WI38 (cell line): Measurements from ENCODE around the gene FBXO30.

Experiments
- H3K4me3 ChIP-seq: 2 replicates; pipeline ENCODE4 v1.5.1; 2011; ENCODE audit warnings: low read depth, mild to moderate bottlenecking, control low read depth, low read length
- TF ChIP-seq, protein P1 (sequence below): IDR thresholded peaks from 2 replicates; pipeline ENCODE4 v1.5.1; 2012; ENCODE audit warnings: low read depth, mild to moderate bottlenecking, control low read depth, low read length

The FBXO30 gene

DNA sequence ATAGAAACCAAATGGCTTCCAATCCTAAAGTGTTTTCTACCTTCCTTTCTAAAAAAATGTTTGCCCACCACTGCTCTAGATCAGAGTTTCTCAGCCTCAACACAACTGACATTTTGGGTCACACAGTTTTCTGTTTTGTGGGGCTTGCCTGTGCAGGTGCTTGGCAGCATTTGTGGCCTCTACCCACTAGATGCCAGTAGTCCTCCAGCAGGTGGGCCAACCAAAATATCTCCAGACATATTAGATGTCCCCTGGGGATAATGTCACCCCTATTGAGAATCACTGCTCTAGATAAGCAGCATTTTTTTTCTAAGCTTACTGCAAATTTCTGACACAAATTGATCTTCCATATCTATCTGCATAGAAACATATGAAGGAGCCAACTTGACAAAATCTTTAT lies 53.0 kb downstream of the FBXO30 start:
- TF ChIP-seq, protein P1, sequence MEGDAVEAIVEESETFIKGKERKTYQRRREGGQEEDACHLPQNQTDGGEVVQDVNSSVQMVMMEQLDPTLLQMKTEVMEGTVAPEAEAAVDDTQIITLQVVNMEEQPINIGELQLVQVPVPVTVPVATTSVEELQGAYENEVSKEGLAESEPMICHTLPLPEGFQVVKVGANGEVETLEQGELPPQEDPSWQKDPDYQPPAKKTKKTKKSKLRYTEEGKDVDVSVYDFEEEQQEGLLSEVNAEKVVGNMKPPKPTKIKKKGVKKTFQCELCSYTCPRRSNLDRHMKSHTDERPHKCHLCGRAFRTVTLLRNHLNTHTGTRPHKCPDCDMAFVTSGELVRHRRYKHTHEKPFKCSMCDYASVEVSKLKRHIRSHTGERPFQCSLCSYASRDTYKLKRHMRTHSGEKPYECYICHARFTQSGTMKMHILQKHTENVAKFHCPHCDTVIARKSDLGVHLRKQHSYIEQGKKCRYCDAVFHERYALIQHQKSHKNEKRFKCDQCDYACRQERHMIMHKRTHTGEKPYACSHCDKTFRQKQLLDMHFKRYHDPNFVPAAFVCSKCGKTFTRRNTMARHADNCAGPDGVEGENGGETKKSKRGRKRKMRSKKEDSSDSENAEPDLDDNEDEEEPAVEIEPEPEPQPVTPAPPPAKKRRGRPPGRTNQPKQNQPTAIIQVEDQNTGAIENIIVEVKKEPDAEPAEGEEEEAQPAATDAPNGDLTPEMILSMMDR, result no peak
- H3K4me3 ChIP-seq, result no peak overlapping the region

DNA sequence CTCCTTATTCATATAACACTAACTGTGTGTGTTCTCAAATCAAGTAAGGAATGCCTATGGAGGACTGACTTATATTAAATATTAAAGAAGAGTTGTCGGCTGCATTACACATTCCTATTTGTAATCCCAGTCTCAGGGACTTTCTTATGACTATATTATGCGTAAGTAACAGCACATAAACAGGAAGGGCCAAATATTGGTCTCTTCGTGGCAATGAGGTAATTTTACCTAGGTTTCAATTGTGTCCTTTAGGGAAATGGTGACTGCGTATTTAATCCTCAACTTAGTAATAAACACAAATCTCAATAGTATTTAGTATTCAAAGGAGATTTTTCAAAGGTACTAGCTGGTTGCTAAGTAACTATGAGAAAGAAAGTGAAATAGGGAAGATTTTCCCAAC lies 56.5 kb downstream of the FBXO30 start:
- H3K4me3 ChIP-seq, result no peak overlapping the region
- TF ChIP-seq, protein P1, result no peak

DNA sequence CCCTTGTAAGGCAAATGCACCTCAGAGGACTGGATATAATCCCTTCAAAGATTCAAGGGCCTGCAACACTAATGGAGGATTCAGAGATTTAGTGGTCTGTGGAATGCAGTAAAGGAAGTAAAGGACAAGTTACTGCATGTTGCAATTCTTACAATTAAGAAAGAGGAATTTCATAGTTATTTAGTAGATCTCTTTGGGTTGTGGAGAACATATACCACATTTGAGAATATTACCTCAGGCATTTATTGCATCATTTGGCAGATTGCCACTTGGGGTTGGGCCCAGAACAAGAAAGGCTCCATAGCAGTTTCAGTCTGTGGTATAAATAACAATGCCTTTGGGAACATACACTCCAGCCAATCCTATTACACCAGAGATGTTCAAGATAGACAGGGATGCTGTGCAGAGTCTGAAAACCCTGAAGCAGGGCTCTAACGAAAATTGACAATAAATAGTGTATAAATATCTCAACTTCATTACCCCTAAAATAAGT lies 58.4 kb downstream of the FBXO30 start:
- no peak overlapping the region for H3K4me3 ChIP-seq
- TF ChIP-seq, protein P1, result no peak

DNA sequence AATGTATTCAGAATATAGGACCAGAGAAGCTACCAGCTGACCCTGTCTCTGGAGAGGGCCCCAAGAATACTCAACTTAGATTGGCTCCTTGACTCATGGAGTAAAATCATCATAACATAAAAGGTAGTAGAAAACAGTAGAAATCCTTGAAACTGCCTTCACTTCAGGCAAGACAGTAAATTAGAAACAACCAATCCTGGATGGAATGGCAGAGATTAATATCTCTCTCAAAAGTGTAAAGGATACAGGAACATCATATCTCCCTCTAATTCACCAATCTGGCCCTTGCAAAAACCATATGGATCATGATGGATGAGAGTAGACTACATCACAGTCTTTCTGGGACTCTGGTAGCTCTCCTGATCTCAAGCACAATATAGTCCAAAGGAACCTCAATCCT lies 58.9 kb downstream of the FBXO30 start:
- TF ChIP-seq, protein P1, result no peak
- no peak overlapping the region for H3K4me3 ChIP-seq

DNA sequence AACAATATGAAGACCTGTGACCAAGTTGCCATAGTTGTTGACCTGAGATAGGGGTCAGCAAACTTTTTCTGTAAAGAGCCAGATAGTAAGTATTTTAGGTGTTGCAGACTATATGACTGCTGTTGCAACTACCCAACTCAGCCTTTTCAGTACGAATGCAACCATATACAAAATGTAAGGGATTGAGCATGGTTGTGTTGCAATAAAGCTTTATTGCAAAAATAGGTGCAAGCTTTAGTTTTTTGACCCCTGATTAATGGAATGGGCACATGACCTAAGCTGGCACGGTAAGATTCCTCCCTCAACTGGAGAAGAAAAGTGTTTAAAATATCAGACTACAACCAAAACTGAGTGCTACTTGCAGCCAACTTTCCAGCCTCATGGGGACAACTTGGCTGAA lies 62.0 kb downstream of the FBXO30 start:
- H3K4me3 ChIP-seq, result no peak overlapping the region
- TF ChIP-seq, protein P1, result no peak

DNA sequence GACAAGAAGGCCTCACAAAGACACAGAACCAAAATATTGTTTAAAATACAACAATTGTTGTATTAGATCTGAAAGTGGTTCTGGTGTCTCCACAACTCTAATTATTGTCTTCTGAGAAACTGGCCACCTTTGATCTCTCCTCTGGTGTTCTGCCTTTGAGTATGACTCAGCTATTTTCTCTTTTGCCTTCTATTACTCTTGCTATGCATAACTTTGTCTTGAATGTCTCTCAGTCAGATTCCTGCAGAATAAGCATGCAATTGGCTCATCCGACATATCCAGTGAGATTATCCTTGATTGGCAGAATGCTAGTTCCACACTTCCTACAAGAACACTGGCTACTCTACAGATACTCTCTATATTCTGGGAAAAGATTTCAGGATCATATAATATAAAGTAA lies 65.0 kb downstream of the FBXO30 start:
- TF ChIP-seq, protein P1, result no peak
- no peak overlapping the region for H3K4me3 ChIP-seq

DNA sequence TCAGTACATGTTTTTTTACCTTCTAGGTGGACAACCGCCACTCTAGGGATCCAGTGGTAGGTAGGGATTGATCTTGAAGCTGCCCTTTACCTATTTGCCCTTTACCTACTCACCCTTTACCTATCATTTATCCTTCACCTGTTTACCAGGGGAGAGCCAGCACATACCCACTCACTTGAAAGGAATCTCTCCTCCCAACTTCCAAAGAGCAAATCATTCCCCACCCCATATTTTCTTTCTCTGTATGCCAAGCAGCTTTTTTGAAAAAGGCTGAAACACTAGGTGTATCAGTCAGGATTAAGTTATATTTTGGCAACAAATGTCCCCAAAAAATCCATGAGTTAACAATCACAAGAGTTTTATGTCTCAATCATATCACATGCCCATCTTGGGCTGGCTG lies 68.7 kb downstream of the FBXO30 start:
- TF ChIP-seq, protein P1, result no peak
- H3K4me3 ChIP-seq, result no peak overlapping the region
